Activated T-cell treated with anti-CD3 and anti-CD28 coated beads, Interleukin-2, amount 50 U/mL, for 72 hours (primary cell): Measurements from ENCODE around the gene NFASC. TPM values are rescaled to one million over a fixed set of nuclear protein-coding genes. Genes with fewer than 3 reads are reported as not detected.

Experiments used
- ATAC-seq, 2 donors: fragments of 150-1000 bp; cut with Tn5 transposase; replicated peaks in 1 of 2; 2 replicates each; pipeline ENCODE4 v1.10.0; 2021; ENCODE audit warnings: moderate library complexity in 2 of 2, mild to moderate bottlenecking in 1 of 2
- DNase-seq, 2 donors: peaks; one replicate each; pipeline ENCODE4 v3.0.0; 2021 to 2022; ENCODE audit warnings: mixed read lengths in 1 of 2
- H3K27ac Mint-ChIP-seq: one replicate; pipeline ENCODE4 v1.8.0; 2022; ENCODE audit warnings: mild to moderate bottlenecking, moderate library complexity, mixed read lengths
- H3K27me3 Mint-ChIP-seq: one replicate; pipeline ENCODE4 v1.8.0; 2022; ENCODE audit warnings: low read depth, mixed read lengths
- H3K36me3 Mint-ChIP-seq, 2 donors: one replicate each; pipeline ENCODE4 v1.8.0; 2022; ENCODE audit warnings: mixed read lengths in 2 of 2, mild to moderate bottlenecking in 1 of 2; ENCODE audit not compliant: insufficient read depth in 2 of 2
- H3K4me1 Mint-ChIP-seq: one replicate; pipeline ENCODE4 v1.8.0; 2022; ENCODE audit warnings: low read depth, mixed read lengths
- H3K4me3 Mint-ChIP-seq, 2 donors: one replicate each; pipeline ENCODE4 v1.8.0; 2022; ENCODE audit warnings: mild to moderate bottlenecking in 2 of 2, mixed read lengths in 2 of 2, moderate library complexity in 2 of 2
- H3K9me3 Mint-ChIP-seq, 2 donors: one replicate each; pipeline ENCODE4 v1.8.0; 2022; ENCODE audit warnings: mixed read lengths in 2 of 2
- total RNA-seq, 2 donors: library from RNA; stranded (reverse); gene quantifications; one replicate each; pipeline ENCODE4 v1.2.3, GENCODE V29; 2022

Gene NFASC
- total RNA-seq, 2 donors from 2014 or later: 0.23 to 0.38 TPM

DNA sequence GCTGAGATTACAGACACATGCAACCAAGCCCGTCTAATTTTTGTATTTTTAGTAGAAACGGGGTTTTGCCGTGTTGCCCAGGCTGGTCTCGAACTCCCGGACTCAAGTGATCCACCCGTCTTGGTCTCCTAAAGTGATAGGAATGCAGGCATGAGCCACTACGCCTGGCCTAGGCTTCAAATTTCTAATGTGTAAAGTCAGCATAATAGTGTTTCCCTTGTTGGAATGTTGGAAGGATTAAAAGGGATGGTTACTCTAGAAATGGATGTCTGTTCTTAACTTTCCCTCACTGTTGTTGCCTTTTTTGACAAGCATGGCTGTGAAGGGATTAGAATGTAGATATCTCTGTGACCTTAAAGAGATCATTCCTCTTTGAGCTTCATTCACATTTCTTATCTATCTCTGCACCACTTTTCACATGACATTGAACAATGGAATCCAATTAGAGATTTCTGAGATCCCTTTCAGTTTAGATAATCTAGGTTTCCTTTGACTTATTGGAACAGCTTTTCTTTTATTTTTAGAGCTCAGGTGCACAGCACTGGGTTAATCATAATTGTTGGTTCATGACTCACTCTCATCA, 33.7 kb downstream of the NFASC start:
- H3K36me3 Mint-ChIP-seq: no peaks in the 10 kb centered on the region
- ATAC-seq (no peak), DNase-seq (no peak)
- H3K27ac Mint-ChIP-seq: no peak overlapping the region
- peaks cover 33% of the 10 kb centered on the region for H3K27me3 Mint-ChIP-seq
- no peak overlapping the region for H3K4me3 Mint-ChIP-seq
- no peaks in the 10 kb centered on the region for H3K9me3 Mint-ChIP-seq
- peaks cover 2% of the 10 kb centered on the region for H3K4me1 Mint-ChIP-seq

DNA sequence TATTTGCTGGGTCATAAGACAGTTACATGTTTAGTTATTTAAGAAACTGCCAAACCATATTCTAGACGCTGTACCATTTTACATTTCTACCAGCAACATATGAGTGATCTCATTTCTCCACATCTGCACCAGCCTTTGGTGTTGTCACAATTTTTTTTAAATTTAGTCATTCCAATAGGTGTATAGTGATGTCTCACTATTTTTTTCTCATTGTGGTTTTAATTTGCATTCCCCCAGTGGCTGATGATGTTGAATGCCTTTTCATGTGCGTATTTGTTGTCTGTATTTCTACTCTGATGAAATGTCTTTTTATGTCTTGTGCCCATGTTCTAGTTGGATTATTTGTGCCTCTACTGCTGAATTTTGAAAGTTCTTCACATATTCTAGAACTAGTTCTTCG, 38.4 kb downstream of the NFASC start:
- peaks cover 8% of the 10 kb centered on the region for H3K4me1 Mint-ChIP-seq
- no peaks in the 10 kb centered on the region for H3K36me3 Mint-ChIP-seq
- ATAC-seq: peak; percentile 69 to 74
- no peak overlapping the region for H3K27ac Mint-ChIP-seq
- no peak for DNase-seq
- H3K9me3 Mint-ChIP-seq: peaks cover 0 to under 1% of the 10 kb centered on the region in 2 donors
- H3K27me3 Mint-ChIP-seq: peaks cover 23% of the 10 kb centered on the region
- H3K4me3 Mint-ChIP-seq: no peak overlapping the region

DNA sequence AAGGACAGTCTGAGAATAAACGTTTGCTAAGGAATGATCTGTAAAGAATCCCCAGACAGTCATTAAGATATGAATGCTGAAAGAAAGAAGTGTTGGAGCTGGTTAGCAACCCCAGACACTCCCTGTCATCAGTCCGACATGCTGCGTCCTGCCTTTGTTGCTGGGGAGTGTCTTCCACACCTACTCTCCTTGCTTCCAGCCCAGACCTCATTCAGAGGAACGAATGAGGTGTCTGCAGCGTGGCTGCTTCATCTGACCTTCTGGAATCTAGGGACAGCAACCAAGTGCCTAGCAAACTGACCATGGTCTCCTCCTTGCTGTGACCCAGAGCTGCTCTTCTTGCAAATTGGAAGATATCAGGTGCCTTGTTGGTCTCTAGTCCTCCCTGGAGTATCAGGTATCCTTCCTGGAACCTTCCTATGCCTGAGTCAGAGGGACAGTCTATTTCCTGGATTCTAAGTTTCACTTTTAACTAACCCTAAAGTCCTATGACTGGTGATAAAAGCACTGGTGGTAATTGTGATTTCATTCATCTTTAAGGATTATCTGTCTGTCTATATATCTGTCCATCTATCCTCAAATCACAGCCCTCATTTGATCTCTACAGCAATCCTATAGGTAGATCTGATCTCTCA, 45.3 kb downstream of the NFASC start:
- H3K9me3 Mint-ChIP-seq: peaks cover 3% of the 10 kb centered on the region in 2 donors
- no peaks in the 10 kb centered on the region for H3K36me3 Mint-ChIP-seq
- no peak for DNase-seq
- no peak overlapping the region for H3K27ac Mint-ChIP-seq
- peaks cover 4% of the 10 kb centered on the region for H3K4me1 Mint-ChIP-seq
- no peak for ATAC-seq
- peaks cover 7% of the 10 kb centered on the region for H3K27me3 Mint-ChIP-seq
- H3K4me3 Mint-ChIP-seq: no peak overlapping the region

DNA sequence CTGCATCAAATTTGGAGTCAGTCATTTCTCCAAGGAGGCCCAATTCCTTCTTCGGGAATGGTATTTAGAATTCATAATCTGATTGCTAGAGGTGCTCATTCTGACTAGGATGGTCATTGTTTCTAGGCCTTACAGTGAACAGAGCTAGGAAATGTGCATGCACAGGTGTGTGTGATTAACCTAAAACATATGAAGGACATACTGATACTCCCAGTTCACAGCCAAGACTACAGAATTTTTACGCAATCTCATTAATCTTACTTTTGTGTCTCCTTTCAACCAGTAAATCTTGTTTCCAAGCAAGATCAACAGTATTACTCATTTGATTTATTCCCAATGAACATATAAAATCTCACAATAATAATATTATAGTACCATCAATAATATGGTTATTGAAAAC, 47.1 kb downstream of the NFASC start:
- no peak overlapping the region for H3K4me3 Mint-ChIP-seq
- no peaks in the 10 kb centered on the region for H3K36me3 Mint-ChIP-seq
- H3K9me3 Mint-ChIP-seq: peaks cover 3% of the 10 kb centered on the region in 2 donors
- H3K27ac Mint-ChIP-seq: no peak overlapping the region
- no peak for DNase-seq
- no peak for ATAC-seq
- no peaks in the 10 kb centered on the region for H3K27me3 Mint-ChIP-seq
- H3K4me1 Mint-ChIP-seq: peaks cover 4% of the 10 kb centered on the region

DNA sequence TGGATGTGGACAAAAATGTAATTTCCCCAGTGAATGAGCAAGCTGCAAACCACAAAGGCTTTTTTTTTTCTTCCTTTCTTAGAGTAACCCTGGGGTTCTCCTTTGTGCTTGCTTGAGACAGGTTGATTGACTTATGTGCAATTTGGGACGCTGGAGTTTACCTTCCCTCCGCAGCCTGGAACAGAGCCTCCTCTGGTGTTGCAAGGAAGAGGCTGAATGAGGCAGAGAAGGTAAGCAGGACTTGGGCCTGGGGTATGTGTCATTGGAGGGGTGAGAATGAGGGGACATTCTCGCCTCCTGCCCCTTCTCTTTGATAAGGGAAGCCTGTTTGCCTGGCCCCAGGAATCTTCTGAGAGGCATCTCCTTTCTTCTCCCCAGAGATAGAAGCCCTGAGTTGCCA, 49.8 kb downstream of the NFASC start:
- Mint-ChIP-seq H3K4me1 (peaks cover 4% of the 10 kb centered on the region), H3K36me3 (no peaks in the 10 kb centered on the region), H3K4me3 (no peak overlapping the region), H3K27ac (no peak overlapping the region), H3K27me3 (peaks cover 5% of the 10 kb centered on the region), H3K9me3 (no peaks in the 10 kb centered on the region)
- ATAC-seq (no peak), DNase-seq (no peak)

DNA sequence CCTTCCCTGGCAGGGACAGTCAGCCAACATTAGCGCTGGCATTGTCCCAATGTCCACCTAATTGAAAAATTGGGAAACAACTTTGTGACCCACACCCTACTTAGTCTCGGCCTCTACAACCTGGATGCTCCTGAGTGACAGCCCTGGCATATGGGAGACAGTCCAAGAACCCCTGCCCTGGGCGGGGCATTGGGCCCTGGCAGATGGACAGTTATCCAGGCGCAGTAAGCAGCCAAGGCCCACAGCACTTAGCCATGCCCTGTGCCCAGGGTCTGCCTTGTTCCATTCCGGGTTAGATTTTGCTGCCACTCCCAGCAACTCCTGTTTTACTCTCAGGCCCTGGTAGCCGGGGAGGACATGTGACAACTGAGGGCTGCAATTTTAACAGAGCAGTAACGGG, 50.3 kb downstream of the NFASC start:
- H3K27me3 Mint-ChIP-seq: peaks cover 5% of the 10 kb centered on the region
- ATAC-seq: no peak
- no peak for DNase-seq
- H3K9me3 Mint-ChIP-seq: no peaks in the 10 kb centered on the region
- no peak overlapping the region for H3K27ac Mint-ChIP-seq
- H3K4me1 Mint-ChIP-seq: peaks cover 4% of the 10 kb centered on the region
- H3K4me3 Mint-ChIP-seq: no peak overlapping the region
- no peaks in the 10 kb centered on the region for H3K36me3 Mint-ChIP-seq

DNA sequence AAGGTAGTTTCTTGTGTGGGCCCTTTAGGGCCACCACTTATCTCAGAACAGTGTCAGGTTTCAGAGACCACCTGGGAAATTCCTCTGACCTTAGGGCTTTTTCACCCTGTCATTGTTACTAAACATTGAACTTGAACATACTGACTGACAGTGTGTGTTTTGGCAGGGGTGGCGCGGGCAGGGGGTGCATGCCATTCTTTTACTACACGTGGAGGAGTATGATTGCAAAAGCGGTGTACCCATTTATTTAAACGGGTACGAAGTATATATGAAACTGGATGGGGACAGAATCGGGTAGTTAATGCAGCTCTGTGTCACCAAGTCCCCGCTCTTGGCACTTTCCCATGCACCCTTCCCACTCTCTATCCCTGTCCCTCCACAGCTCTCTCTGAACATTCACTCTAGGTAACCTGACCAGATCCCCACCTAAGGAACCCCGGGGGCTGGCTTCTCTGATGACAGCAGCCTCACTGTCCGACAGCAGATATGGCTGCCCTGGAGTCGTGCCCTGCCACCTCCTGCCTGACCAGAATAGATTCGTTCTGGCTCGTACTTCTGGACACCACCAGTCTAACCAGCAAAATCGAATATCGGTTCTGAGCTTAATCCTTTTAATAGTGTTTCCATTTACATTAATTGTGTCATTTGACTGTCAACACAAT, 51.3 kb downstream of the NFASC start:
- Mint-ChIP-seq H3K9me3 (no peaks in the 10 kb centered on the region), H3K27me3 (peaks cover 5% of the 10 kb centered on the region), H3K4me1 (peaks cover 4% of the 10 kb centered on the region), H3K36me3 (no peaks in the 10 kb centered on the region), H3K4me3 (no peak overlapping the region), H3K27ac (no peak overlapping the region)
- no peak for DNase-seq
- no peak for ATAC-seq

DNA sequence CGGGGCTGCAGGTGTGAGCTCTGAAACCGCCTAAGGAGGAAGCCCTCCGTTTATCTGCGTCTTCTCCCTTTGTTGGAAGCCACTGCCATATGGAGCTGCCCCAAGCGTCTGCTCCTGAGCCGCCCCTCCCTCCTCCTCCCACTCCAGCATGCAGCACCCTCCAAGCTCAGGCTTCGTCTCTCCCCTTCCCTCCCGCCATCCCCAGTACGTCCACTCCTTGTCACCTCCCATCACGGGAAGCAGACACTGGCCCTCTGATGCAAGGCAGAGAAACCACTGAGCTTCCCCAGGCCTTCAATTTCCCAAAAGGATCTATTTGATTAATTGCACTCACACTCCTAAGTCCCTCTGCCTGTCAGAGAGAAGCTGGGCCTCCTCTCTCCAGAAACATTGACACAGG, 52.5 kb downstream of the NFASC start:
- peaks cover 4% of the 10 kb centered on the region for H3K4me1 Mint-ChIP-seq
- no peak overlapping the region for H3K4me3 Mint-ChIP-seq
- no peaks in the 10 kb centered on the region for H3K36me3 Mint-ChIP-seq
- ATAC-seq (no peak), DNase-seq (no peak)
- H3K9me3 Mint-ChIP-seq: no peaks in the 10 kb centered on the region
- H3K27me3 Mint-ChIP-seq: peaks cover 16% of the 10 kb centered on the region
- H3K27ac Mint-ChIP-seq: no peak overlapping the region

DNA sequence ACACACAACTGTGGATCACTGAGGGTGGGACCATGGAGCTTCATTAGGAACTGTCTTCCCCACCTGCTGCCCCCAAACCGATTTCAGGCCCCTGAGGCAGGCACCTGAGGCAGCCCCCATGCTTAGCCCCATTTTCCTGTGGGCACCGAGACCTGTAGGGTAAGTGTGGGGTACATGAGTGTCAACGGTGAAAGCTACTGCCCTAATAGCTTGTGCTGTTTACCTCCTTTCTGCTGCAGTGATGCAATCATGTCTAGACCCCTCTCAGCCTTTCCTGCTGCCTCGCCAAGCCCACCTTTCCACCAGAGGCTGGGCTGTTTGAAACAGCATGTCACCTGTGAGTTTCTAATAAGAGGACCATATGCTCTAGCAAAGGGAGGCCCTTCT, 53.0 kb downstream of the NFASC start:
- no peak overlapping the region for H3K27ac Mint-ChIP-seq
- DNase-seq (no peak), ATAC-seq (no peak)
- H3K9me3 Mint-ChIP-seq: no peaks in the 10 kb centered on the region
- no peaks in the 10 kb centered on the region for H3K36me3 Mint-ChIP-seq
- H3K4me1 Mint-ChIP-seq: peaks cover 4% of the 10 kb centered on the region
- H3K27me3 Mint-ChIP-seq: peaks cover 18% of the 10 kb centered on the region
- H3K4me3 Mint-ChIP-seq: no peak overlapping the region

DNA sequence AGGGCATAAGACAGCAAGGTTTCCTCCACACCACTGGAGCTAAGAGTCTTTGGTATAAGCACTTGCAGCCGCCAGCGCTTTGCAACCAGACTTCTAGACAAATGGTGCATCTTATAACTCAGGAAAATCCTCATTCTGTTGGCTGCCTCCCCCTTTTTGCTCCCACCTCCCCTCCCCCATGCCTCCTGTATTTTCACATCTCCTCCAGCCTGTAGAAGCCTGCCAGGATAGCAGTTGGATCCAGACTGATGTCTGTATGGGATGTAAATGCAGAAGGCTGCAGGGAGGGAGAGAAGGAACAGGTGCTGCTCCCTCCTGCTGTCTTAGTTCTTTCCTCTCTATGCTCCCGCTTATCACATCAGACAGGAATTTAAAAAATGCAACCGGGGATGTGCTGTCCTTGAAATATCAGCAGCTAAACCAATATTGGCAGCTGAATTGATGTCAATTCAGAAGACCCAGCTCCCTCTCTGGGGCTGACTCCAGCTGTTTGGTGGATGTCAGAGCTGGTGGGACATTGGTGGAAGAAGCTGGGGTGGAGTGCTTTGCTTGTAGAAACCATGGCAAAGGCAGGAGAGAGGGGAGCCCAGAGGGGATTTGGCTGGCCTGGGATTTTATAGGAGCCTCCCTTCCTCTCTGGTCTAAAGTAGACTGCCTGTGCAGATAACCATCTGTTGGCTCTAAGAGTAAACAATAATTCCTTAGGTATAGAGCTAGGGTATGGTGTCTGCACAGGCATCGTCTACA, 53.5 kb downstream of the NFASC start:
- Mint-ChIP-seq H3K36me3 (no peaks in the 10 kb centered on the region), H3K9me3 (no peaks in the 10 kb centered on the region), H3K4me3 (no peak overlapping the region), H3K27ac (no peak overlapping the region), H3K4me1 (peaks cover 4% of the 10 kb centered on the region), H3K27me3 (peaks cover 18% of the 10 kb centered on the region)
- DNase-seq (no peak), ATAC-seq (no peak)

DNA sequence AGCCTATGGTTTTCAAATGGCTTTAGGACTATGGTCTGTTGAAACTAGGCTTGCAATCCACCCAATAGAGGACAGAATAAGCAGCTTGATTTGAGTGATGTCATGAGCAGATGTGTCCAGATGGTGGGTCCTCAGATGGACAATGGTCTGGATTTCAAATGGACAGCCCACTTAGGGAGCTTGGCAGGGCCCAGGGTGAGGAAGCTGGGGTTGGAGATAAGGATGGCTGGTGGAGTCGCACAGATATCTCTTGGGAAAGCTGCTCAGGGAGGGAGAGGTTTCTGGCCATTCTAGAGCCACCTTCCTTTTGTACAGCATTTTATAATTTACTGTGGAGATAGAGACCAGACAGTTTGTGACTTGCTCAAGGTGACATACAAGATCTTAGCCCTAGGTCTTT, 55.0 kb downstream of the NFASC start:
- no peak for DNase-seq
- H3K27ac Mint-ChIP-seq: no peak overlapping the region
- no peak overlapping the region for H3K4me3 Mint-ChIP-seq
- H3K27me3 Mint-ChIP-seq: peaks cover 18% of the 10 kb centered on the region
- ATAC-seq: no peak
- H3K36me3 Mint-ChIP-seq: no peaks in the 10 kb centered on the region
- no peaks in the 10 kb centered on the region for H3K9me3 Mint-ChIP-seq
- no peaks in the 10 kb centered on the region for H3K4me1 Mint-ChIP-seq

DNA sequence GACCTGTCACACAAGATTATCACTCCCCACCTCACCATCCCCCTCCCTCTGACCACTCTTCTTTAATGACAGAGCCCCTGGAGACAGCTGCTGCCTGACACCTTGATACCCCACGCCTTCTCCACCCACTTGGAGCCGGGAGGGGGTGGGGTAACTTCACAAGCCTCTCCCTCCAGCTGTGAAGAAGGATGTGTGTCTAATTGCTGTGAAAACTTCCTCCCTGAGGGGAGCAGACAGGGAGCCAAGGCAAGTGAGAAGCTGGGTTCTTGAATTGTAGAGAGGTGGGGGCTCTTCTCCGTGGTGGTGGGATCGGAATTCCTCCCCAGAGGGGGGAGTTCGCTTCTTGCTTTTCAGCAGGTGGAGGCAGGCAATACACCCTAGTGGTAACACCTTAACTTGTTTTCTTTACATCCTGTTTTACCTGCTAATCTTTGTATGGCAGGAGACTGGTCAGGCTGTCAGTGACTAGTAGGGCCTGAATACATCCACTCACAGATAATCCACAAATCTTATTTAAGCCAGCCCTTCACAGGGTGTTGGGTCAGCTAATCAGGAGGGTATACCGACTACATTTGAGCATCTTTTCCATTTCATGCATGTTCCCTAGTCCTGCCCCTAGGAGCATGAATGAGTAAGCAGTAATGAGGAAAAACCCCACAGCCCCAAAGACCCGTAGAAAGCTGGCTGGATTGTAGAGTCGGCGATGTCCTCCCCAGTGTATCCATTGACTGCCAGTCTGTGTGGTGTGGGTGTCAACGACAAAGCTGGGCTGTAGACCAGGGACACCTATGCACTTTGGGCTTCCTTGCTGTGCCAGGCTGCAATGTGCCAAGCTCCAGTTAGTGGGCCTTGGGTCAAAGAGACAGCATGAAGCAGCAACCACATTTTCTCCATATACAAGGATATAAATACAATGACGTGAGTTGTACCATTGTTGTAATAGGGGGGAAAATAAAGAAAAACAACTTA, 57.3 kb downstream of the NFASC start:
- no peaks in the 10 kb centered on the region for H3K4me1 Mint-ChIP-seq
- no peaks in the 10 kb centered on the region for H3K36me3 Mint-ChIP-seq
- peaks cover 18% of the 10 kb centered on the region for H3K27me3 Mint-ChIP-seq
- ATAC-seq: no peak
- no peak for DNase-seq
- no peak overlapping the region for H3K4me3 Mint-ChIP-seq
- no peaks in the 10 kb centered on the region for H3K9me3 Mint-ChIP-seq
- no peak overlapping the region for H3K27ac Mint-ChIP-seq
